GM12874 (cell line): ENCODE results near the gene GPT2.

ENCODE experiments used
- CTCF ChIP-seq: IDR thresholded peaks from 2 replicates; pipeline ENCODE4 v1.5.1; 2011; ENCODE audit warnings: low read depth, mild to moderate bottlenecking, control low read depth, low read length, moderate library complexity; ENCODE audit not compliant: insufficient read depth

Gene GPT2

GRCh38 chr16:46923513-46924295 lies 39.5 kb downstream of the GPT2 start:
- no peak for TF ChIP-seq CTCF

GRCh38 chr16:46924402-46924801 lies 40.2 kb downstream of the GPT2 start:
- TF ChIP-seq CTCF: no peak

- TF ChIP-seq CTCF: no peak
Measured at GRCh38 chr16:46926470-46927225, 42.5 kb downstream of the GPT2 start.

GRCh38 chr16:46927273-46927672 lies 43.1 kb downstream of the GPT2 start:
- no peak for TF ChIP-seq CTCF

GRCh38 chr16:46928811-46929210 lies 44.6 kb downstream of the GPT2 start:
- no peak for TF ChIP-seq CTCF

GRCh38 chr16:46929378-46930332 lies 45.5 kb downstream of the GPT2 start:
- peak; percentile 89 for TF ChIP-seq CTCF

- no peak for TF ChIP-seq CTCF
Measured at GRCh38 chr16:46930861-46931260, 46.7 kb downstream of the GPT2 start.
